Peyer's patch (tissue), 4 donors: ENCODE measurements around the gene IGFN1. TPM values are rescaled to one million over a fixed set of nuclear protein-coding genes. Genes with fewer than 3 reads are reported as not detected.
A peak's percentile ranks its signal among the peaks of the same experiment; 100 is the strongest.

Experiments
- DNase-seq, 3 donors: peaks; one replicate each; pipeline ENCODE4 v3.0.0-alpha.2; 2017 to 2019
- H3K27ac ChIP-seq, 4 donors: fragments of 200-600 bp; sonication (generic); one replicate each; pipeline ENCODE4 v1.5.1; 2016 to 2019
- H3K27me3 ChIP-seq, 2 donors: fragments of 200-600 bp; sonication (generic); one replicate each; pipeline ENCODE4 v1.5.1; 2019
- H3K36me3 ChIP-seq, 3 donors: fragments of 200-600 bp; sonication (generic); one replicate each; pipeline ENCODE4 v1.5.1; 2016 to 2019
- H3K4me1 ChIP-seq, 4 donors: fragments of 200-600 bp; sonication (generic); one replicate each; pipeline ENCODE4 v1.5.1; 2016 to 2019
- H3K4me3 ChIP-seq, 4 donors: fragments of 200-600 bp; sonication (generic); 1 replicate in 3 of 4; 2 replicates in 1 of 4; pipeline ENCODE4 v1.5.1; 2016 to 2019; ENCODE audit warnings: mild to moderate bottlenecking in 1 of 4
- H3K9me3 ChIP-seq, 4 donors: fragments of 200-600 bp; sonication (generic); one replicate each; pipeline ENCODE4 v1.5.1; 2016 to 2019; ENCODE audit warnings: mild to moderate bottlenecking in 1 of 4
- POLR2A ChIP-seq, 2 donors: fragments of 450-650 bp; IDR thresholded peaks; one replicate each; pipeline ENCODE4 v1.5.1; 2017; ENCODE audit warnings: antibody characterized with exemption in 2 of 2, mild to moderate bottlenecking in 2 of 2, moderate library complexity in 2 of 2
- total RNA-seq, 4 donors: library from RNA; depleted of rRNA; stranded (reverse); fragments of >200 nt; gene quantifications; one replicate each; pipeline ENCODE4 v1.1.0, GENCODE V29; 2016
- TF ChIP-seq, protein P1 (sequence below), 6 experiments: fragments of 450-650 bp in 4 of 6; fragments of 200-600 bp in 2 of 6; sonication (generic) in 1 of 6; IDR thresholded peaks; one replicate each; pipeline ENCODE4 v1.5.1; 2017 to 2019; ENCODE audit warnings: antibody characterized with exemption in 6 of 6, mild to moderate bottlenecking in 3 of 6, moderate library complexity in 1 of 6

The IGFN1 gene
- total RNA-seq, 4 donors from 2014 or later = not detected

DNA sequence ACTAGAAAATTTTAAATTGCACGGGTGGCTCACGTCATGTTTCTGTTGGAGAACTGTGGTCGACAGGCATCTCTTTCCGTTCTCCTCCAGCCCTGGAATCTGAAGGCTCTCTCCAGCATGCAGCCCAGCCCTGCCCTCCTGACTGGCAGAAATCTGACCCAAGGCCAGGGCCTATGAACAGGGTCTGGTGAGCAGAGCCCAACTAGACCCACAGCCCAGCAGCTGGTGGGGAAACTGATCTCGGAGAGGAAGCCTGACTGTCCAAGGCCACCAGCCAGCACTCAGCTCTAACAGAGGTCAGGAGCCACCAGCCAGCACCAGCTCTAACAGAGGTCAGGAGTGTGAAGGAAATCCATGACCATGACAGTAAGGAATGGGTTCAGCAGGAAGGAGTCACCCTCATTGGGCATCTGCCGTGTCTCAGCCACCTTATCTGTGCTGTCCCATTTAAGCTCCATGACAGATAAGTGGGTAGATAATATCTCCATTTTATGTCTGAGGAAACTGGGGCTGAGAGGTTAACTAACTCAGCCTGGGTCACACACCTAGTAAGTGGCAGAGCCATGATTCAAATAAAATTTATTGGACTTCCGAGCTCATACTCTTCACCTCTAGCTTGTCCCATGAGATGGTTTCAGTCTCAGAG lies 72.5 kb downstream of the IGFN1 start:
- Histone ChIP-seq H3K4me1 (peaks cover 0 to 10% (median 4%) of the 10 kb centered on the region in 4 donors), H3K4me3 (no peak overlapping the region), H3K9me3 (no peaks in the 10 kb centered on the region), H3K36me3 (no peaks in the 10 kb centered on the region), H3K27me3 (no peaks in the 10 kb centered on the region), H3K27ac (no peak overlapping the region)
- TF ChIP-seq POLR2A (IDR thresholded peaks at IDR 0.05) = no peak
- TF ChIP-seq, protein P1, sequence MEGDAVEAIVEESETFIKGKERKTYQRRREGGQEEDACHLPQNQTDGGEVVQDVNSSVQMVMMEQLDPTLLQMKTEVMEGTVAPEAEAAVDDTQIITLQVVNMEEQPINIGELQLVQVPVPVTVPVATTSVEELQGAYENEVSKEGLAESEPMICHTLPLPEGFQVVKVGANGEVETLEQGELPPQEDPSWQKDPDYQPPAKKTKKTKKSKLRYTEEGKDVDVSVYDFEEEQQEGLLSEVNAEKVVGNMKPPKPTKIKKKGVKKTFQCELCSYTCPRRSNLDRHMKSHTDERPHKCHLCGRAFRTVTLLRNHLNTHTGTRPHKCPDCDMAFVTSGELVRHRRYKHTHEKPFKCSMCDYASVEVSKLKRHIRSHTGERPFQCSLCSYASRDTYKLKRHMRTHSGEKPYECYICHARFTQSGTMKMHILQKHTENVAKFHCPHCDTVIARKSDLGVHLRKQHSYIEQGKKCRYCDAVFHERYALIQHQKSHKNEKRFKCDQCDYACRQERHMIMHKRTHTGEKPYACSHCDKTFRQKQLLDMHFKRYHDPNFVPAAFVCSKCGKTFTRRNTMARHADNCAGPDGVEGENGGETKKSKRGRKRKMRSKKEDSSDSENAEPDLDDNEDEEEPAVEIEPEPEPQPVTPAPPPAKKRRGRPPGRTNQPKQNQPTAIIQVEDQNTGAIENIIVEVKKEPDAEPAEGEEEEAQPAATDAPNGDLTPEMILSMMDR (IDR thresholded peaks at IDR 0.05) = no peak
- peak in 2 of 3 donors; percentile 19 to 31 for DNase-seq

GRCh38 chr1:201264072-201264471 lies 73.4 kb downstream of the IGFN1 start:
- TF ChIP-seq, protein P1 (IDR thresholded peaks at IDR 0.05) = no peak
- TF ChIP-seq POLR2A (IDR thresholded peaks at IDR 0.05) = no peak
- peak in 2 of 3 donors; percentile 23 to 46 for DNase-seq
- H3K9me3 ChIP-seq = no peaks in the 10 kb centered on the region
- no peaks in the 10 kb centered on the region for H3K27me3 ChIP-seq
- H3K4me3 ChIP-seq = no peak overlapping the region
- peaks cover 0 to 10% (median 4%) of the 10 kb centered on the region in 4 donors for H3K4me1 ChIP-seq
- H3K27ac ChIP-seq = no peak overlapping the region
- no peaks in the 10 kb centered on the region for H3K36me3 ChIP-seq

GRCh38 chr1:201264554-201264953 lies 73.9 kb downstream of the IGFN1 start:
- Histone ChIP-seq H3K4me3 (no peak overlapping the region), H3K27me3 (no peaks in the 10 kb centered on the region), H3K9me3 (no peaks in the 10 kb centered on the region), H3K36me3 (no peaks in the 10 kb centered on the region), H3K4me1 (peaks cover 0 to 9% (median 4%) of the 10 kb centered on the region in 4 donors), H3K27ac (no peak overlapping the region)
- no peak for TF ChIP-seq POLR2A (IDR thresholded peaks at IDR 0.05)
- TF ChIP-seq, protein P1 (IDR thresholded peaks at IDR 0.05) = no peak
- DNase-seq = peak in 1 of 3 donors; percentile 7

DNA sequence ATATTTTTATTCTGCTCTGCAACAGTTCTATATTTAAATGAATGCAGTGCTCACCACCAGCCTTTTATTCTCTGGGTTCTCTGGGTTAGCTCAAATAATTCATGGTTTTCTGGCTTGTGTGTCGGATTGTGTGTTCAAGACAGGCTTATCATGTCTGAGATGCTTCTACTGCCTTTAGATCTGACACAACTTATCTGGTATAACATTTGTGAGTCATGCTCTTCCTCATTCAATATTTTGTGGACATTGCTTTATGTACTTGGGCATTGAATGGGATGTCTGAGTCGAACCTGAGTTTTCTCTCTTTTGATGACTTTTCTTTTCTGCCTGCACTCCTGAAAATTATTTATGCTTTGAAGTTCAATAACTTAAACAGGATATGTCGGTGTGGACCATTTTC lies 75.1 kb downstream of the IGFN1 start:
- Histone ChIP-seq H3K27ac (no peak overlapping the region), H3K27me3 (no peaks in the 10 kb centered on the region), H3K36me3 (no peaks in the 10 kb centered on the region), H3K4me1 (no peaks in the 10 kb centered on the region), H3K9me3 (no peaks in the 10 kb centered on the region), H3K4me3 (no peak overlapping the region)
- no peak for TF ChIP-seq POLR2A (IDR thresholded peaks at IDR 0.05)
- TF ChIP-seq, protein P1 (IDR thresholded peaks at IDR 0.05) = no peak
- DNase-seq = no peak

GRCh38 chr1:201266276-201266675 lies 75.7 kb downstream of the IGFN1 start:
- TF ChIP-seq POLR2A (IDR thresholded peaks at IDR 0.05) = no peak
- TF ChIP-seq, protein P1 (IDR thresholded peaks at IDR 0.05) = no peak
- no peak overlapping the region for H3K27ac ChIP-seq
- H3K36me3 ChIP-seq = no peaks in the 10 kb centered on the region
- no peak for DNase-seq
- H3K4me3 ChIP-seq = no peak overlapping the region
- no peaks in the 10 kb centered on the region for H3K4me1 ChIP-seq
- H3K27me3 ChIP-seq = no peaks in the 10 kb centered on the region
- H3K9me3 ChIP-seq = no peaks in the 10 kb centered on the region
